OCI-LY7 (cell line): Measurements from ENCODE around the gene CTNND2. TPM values are rescaled to one million over a fixed set of nuclear protein-coding genes. Genes with fewer than 3 reads are reported as not detected.

Experiments used
- BruUV-seq: library from RNA; stranded (reverse); fragments of 400-500 nt; replicated peaks from 2 replicates; lab custom pipeline; 2021; lab: Mats Ljungman, UMichigan
- CTCF ChIA-PET: fragments of 300-600 bp; sonication (Branson Sonifier 250); formaldehyde crosslinking; loops from one replicate; lab custom pipeline; 2022; ENCODE audit warnings: antibody characterized with exemption; ENCODE audit not compliant: unreplicated experiment; lab: Charles Lee
- POLR2A ChIA-PET: fragments of 300-600 bp; sonication (Branson Sonifier 250); formaldehyde crosslinking; loops from one replicate; lab custom pipeline; 2022; ENCODE audit warnings: antibody characterized with exemption; lab: Charles Lee
- DNase-seq: peaks from one replicate; pipeline ENCODE4 v3.0.0-alpha.2; 2015; ENCODE audit warnings: low spot score
- H2AFZ ChIP-seq: fragments of 200-600 bp; sonication (generic), shearing (Covaris generic); 2 replicates; pipeline ENCODE4 v1.6.1; 2014; ENCODE audit warnings: mild to moderate bottlenecking, antibody characterized with exemption, low read length, moderate library complexity
- H3K27ac ChIP-seq: fragments of 200-600 bp; sonication (generic); 2 replicates; pipeline ENCODE4 v1.5.1; 2014; ENCODE audit warnings: mixed run types, low read depth, mild to moderate bottlenecking, moderate library complexity, low read length, inconsistent platforms; ENCODE audit not compliant: poor library complexity, severe bottlenecking
- H3K36me3 ChIP-seq: fragments of 200-600 bp; sonication (generic); 2 replicates; pipeline ENCODE4 v1.6.1; 2014; ENCODE audit warnings: mild to moderate bottlenecking, antibody characterized with exemption, low read length, moderate library complexity, mixed read lengths; ENCODE audit not compliant: insufficient read depth
- H3K4me1 ChIP-seq: fragments of 200-600 bp; sonication (generic); 2 replicates; pipeline ENCODE4 v1.5.1; 2014; ENCODE audit warnings: mild to moderate bottlenecking, low read length; ENCODE audit not compliant: insufficient read depth, poor library complexity, severe bottlenecking
- H3K4me2 ChIP-seq: fragments of 200-600 bp; sonication (generic); 2 replicates; pipeline ENCODE4 v1.6.1; 2014; ENCODE audit warnings: mild to moderate bottlenecking, low read length
- H3K4me3 ChIP-seq: fragments of 200-600 bp; sonication (generic); 2 replicates; pipeline ENCODE4 v1.5.1; 2014; ENCODE audit warnings: mild to moderate bottlenecking, low read depth, low read length; ENCODE audit not compliant: poor library complexity, severe bottlenecking
- H3K79me2 ChIP-seq: fragments of 200-600 bp; sonication (generic); 2 replicates; pipeline ENCODE4 v1.6.1; 2016; ENCODE audit warnings: low read depth, mild to moderate bottlenecking, low read length, moderate library complexity, mixed read lengths; ENCODE audit not compliant: insufficient read depth
- H3K9me2 ChIP-seq: fragments of 200-600 bp; sonication (generic); 2 replicates; pipeline ENCODE4 v1.6.1; 2016; ENCODE audit warnings: mild to moderate bottlenecking, low read length, mixed read lengths; ENCODE audit not compliant: insufficient read depth
- H3K9me3 ChIP-seq: fragments of 200-600 bp; sonication (generic); 2 replicates; pipeline ENCODE4 v1.6.1; 2014; ENCODE audit warnings: mild to moderate bottlenecking, mixed run types, low read length, mixed read lengths
- H4K20me1 ChIP-seq: fragments of 200-600 bp; sonication (generic); 2 replicates; pipeline ENCODE4 v1.6.1; 2014; ENCODE audit warnings: mild to moderate bottlenecking, antibody characterized with exemption, low read length, moderate library complexity, mixed read lengths; ENCODE audit not compliant: insufficient read depth
- CTCF ChIP-seq: fragments of 200-600 bp; sonication (generic); conservative IDR thresholded peaks from 2 replicates; pipeline ENCODE4 v1.5.1; 2014; ENCODE audit warnings: mild to moderate bottlenecking, antibody characterized with exemption, low read length, moderate library complexity, mixed read lengths
- EZH2phosphoT487 ChIP-seq: fragments of 200-600 bp; sonication (generic); IDR thresholded peaks from 2 replicates; pipeline ENCODE4 v1.6.1; 2018; ENCODE audit warnings: low read depth, borderline replicate concordance, mild to moderate bottlenecking, mixed run types, antibody characterized with exemption, low read length, moderate library complexity, mixed read lengths
- intact Hi-C: fragments of 100-400 bp; cut with micrococcal nuclease; formaldehyde crosslinking; loops from one replicate; pipeline ENCODE4 v1.10.0; 2022; ENCODE audit not compliant: unreplicated experiment
- total RNA-seq, 2 experiments: library from RNA; depleted of rRNA in 1 of 2; stranded (reverse); fragments of >200 nt in 1 of 2; shearing (Covaris generic) in 1 of 2; gene quantifications; 2 replicates each; pipeline ENCODE4 v1.2.3, GENCODE V29; 2014 to 2022

Gene CTNND2
- total RNA-seq, 2 experiments from 2014 or later, result not detected

GRCh38 chr5:11715461-11716196 lies 188.6 kb downstream of the CTNND2 start:
- no peak for TF ChIP-seq CTCF
- no peak for TF ChIP-seq EZH2phosphoT487
- ChIA-PET POLR2A (no interaction called here), CTCF (no interaction called here)
- H3K4me1 ChIP-seq, result peaks cover 10% of the 10 kb centered on the region
- no peak overlapping the region for H3K4me3 ChIP-seq
- BruUV-seq, result no TSS peak
- no peaks in the 10 kb centered on the region for H3K9me3 ChIP-seq
- H4K20me1 ChIP-seq, result no peaks in the 10 kb centered on the region
- H3K79me2 ChIP-seq, result no peaks in the 10 kb centered on the region
- no peak for DNase-seq
- H2AFZ ChIP-seq, result no peak overlapping the region
- no peaks in the 10 kb centered on the region for H3K36me3 ChIP-seq
- intact Hi-C loops, result no loop called here
- no peak overlapping the region for H3K27ac ChIP-seq
- no peak overlapping the region for H3K4me2 ChIP-seq
- no peaks in the 10 kb centered on the region for H3K9me2 ChIP-seq

GRCh38 chr5:11711932-11712331 lies 192.3 kb downstream of the CTNND2 start:
- H3K9me3 ChIP-seq, result no peaks in the 10 kb centered on the region
- no peaks in the 10 kb centered on the region for H3K9me2 ChIP-seq
- H3K4me3 ChIP-seq, result no peak overlapping the region
- no peak for TF ChIP-seq CTCF
- TF ChIP-seq EZH2phosphoT487, result no peak
- no peaks in the 10 kb centered on the region for H3K4me1 ChIP-seq
- H3K4me2 ChIP-seq, result no peak overlapping the region
- no peak overlapping the region for H3K27ac ChIP-seq
- BruUV-seq, result no TSS peak
- H3K36me3 ChIP-seq, result no peaks in the 10 kb centered on the region
- no peak overlapping the region for H2AFZ ChIP-seq
- CTCF ChIA-PET, result no interaction called here
- H3K79me2 ChIP-seq, result no peaks in the 10 kb centered on the region
- intact Hi-C loops, result no loop called here
- POLR2A ChIA-PET, result interaction anchor here (0.9 kb wide), 1 partner anchor 8 kb away, joined by 3 read pairs; no protein-coding TSS in a partner anchor
- DNase-seq, result no peak
- no peaks in the 10 kb centered on the region for H4K20me1 ChIP-seq

DNA sequence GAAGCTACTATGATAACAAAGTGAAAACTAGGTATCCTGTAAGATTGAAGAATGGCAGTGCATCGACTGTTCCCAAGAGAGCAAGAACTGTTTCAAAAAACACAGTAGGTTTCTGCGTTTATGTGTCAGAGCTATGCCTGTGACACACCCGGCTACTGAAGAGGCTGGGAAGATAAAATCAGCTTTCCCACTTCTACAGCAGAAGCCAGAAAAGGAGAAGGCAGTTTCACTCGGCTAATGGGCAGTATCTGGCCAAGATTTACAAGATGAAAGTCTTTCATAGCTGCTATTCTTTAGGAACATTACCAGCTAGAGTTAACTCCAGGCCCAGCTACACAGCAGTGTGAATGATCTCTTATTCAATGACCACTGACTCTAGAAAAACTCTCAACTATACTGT lies 195.2 kb downstream of the CTNND2 start:
- Histone ChIP-seq H3K9me2 (no peaks in the 10 kb centered on the region), H3K4me2 (no peak overlapping the region), H3K4me1 (no peaks in the 10 kb centered on the region), H3K36me3 (no peaks in the 10 kb centered on the region), H3K9me3 (no peaks in the 10 kb centered on the region), H3K79me2 (no peaks in the 10 kb centered on the region), H3K27ac (no peak overlapping the region), H4K20me1 (no peaks in the 10 kb centered on the region), H3K4me3 (no peak overlapping the region), H2AFZ (no peak overlapping the region)
- DNase-seq, result no peak
- TF ChIP-seq CTCF (no peak), EZH2phosphoT487 (no peak)
- intact Hi-C loops, result no loop called here
- ChIA-PET CTCF (no interaction called here), POLR2A (no interaction called here)
- BruUV-seq, result no TSS peak
